ENCODE results near the gene NUP50.

The NUP50 gene

DNA sequence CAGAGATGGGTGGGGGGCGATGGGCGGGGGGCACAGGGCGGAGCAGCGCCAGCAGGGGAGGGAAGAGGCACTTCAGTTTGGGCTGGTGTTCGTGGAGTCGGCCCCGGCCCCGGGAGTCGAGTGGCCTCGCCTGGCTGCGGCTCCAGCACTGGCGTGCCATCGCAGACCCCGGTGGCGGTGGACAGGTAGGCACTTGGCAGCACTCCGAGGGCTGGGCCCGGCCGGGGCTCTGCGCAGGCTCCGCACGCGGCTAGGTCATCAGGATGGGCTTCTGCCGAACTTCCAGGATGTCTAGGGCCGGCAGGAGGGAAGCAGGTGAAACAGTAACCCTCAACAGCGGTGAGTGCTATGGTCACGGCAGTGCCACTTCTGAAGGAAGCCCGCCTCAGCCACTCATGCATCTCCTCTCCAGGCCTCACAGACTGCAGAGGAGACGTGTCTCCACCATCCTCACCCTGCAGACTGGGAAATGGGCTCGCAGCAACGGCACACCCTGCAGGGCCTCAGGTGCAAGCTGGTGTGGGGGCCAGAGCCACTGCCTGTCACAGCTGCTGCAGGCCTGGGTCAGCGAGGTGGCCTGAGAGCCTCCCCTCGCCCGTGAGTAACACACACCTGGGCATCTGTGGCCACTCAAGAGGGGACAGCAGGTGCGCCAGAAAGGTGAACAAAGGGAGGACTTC is 33.3 kb downstream of the NUP50 start:
- Histone ChIP-seq H3K36me3 (peaks cover 80% of the 10 kb centered on the region), H3K4me3 (ENCODE audit: low read depth in 1 of 2, low read length in 1 of 2) (no peak overlapping the region), H3K9me3 (no peaks in the 10 kb centered on the region), H3K4me1 (ENCODE audit: control insufficient read depth in 1 of 2, insufficient read depth in 1 of 2, low read depth in 1 of 2, low read length in 1 of 2) (no peaks in the 10 kb centered on the region), H3K27me3 (no peaks in the 10 kb centered on the region), H3K27ac (no peak overlapping the region)
- TF ChIP-seq, protein P1, sequence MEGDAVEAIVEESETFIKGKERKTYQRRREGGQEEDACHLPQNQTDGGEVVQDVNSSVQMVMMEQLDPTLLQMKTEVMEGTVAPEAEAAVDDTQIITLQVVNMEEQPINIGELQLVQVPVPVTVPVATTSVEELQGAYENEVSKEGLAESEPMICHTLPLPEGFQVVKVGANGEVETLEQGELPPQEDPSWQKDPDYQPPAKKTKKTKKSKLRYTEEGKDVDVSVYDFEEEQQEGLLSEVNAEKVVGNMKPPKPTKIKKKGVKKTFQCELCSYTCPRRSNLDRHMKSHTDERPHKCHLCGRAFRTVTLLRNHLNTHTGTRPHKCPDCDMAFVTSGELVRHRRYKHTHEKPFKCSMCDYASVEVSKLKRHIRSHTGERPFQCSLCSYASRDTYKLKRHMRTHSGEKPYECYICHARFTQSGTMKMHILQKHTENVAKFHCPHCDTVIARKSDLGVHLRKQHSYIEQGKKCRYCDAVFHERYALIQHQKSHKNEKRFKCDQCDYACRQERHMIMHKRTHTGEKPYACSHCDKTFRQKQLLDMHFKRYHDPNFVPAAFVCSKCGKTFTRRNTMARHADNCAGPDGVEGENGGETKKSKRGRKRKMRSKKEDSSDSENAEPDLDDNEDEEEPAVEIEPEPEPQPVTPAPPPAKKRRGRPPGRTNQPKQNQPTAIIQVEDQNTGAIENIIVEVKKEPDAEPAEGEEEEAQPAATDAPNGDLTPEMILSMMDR (IDR thresholded peaks at IDR 0.05): no peak

DNA sequence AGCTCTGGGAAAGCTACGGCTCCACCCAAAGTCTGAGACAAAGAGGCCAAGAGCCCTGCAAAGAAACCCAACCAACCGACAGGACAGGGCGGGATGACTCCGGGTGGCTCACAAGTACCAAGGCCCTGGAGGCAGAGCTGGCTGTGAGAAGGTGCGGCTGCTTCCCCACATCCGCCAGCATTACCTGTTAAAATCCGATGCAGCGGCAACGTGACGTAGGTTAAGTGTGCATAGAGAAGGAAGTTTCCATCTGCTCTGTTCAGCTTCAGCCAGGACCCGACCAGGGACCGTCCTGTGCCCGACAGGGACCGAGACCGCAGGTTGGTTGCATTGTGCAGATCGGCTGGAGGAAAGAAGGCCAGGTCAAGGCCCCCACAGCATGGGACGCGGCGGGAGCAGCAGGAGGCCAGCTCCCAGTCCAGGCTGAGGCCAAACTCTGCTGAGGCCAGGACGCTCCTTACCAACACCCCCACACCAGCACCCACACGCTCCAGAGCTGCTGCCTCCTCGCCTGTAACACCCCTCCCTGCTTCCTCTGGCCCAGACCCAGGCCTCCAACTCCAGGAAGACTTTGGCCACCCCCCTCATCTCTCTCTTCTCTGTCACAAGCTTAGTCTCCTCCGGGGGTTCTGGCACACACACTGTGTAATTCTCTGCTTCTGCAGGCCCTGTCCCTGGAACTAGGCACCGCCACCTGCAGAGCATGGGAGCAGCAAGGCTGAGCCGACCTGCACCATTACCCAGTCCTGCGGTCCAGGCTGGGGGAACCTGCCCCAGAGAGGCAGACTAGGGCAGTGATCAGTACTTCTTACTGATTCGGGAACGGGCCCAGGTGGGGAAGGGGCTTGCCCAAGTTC is 34.1 kb downstream of the NUP50 start:
- TF ChIP-seq, protein P1 (IDR thresholded peaks at IDR 0.05): no peak
- no peak overlapping the region for H3K4me3 ChIP-seq (ENCODE audit: low read depth in 1 of 2, low read length in 1 of 2)
- H3K27ac ChIP-seq: no peak overlapping the region
- no peaks in the 10 kb centered on the region for H3K4me1 ChIP-seq (ENCODE audit: control insufficient read depth in 1 of 2, insufficient read depth in 1 of 2, low read depth in 1 of 2, low read length in 1 of 2)
- peaks cover 88% of the 10 kb centered on the region for H3K36me3 ChIP-seq
- no peaks in the 10 kb centered on the region for H3K9me3 ChIP-seq
- no peaks in the 10 kb centered on the region for H3K27me3 ChIP-seq

DNA sequence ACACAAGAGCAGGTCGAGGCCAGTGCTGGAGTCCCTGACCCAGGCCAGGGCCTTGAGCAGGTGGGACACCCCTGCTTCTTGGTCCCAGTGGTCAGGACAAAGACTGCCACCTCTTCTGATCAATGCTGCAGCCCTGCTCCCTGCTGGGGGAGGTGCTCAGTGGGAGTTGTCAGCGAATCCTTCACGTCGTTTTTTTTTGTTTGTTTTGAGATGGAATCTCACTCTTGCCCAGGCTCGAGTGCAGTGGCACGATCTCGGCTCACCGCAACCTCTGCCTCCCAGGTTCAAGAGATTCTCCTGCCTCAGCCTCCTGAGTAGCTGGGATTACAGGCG is 34.7 kb downstream of the NUP50 start:
- H3K36me3 ChIP-seq: peaks cover 94% of the 10 kb centered on the region

DNA sequence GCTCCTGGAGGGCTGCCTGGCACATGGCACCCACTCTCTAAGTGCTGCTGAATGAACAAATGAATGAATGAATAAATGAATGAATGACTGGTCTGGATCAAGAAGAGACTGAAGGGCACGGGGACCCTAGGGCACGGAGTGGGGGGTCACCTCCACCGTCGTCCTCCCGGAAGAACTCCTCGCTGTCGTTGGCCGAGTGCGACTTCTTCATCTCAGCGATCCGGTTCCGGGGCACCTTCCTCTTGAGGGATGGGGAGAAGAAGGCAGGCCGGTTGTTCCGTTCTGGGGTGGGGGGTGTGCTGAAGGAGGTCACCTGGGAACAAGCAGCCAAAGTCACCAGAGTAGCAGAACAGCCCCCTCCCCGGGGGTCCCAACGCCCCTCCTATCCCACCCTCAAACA is 36.0 kb downstream of the NUP50 start:
- no peaks in the 10 kb centered on the region for H3K9me3 ChIP-seq
- no peak overlapping the region for H3K27ac ChIP-seq
- no peaks in the 10 kb centered on the region for H3K4me1 ChIP-seq (ENCODE audit: control insufficient read depth in 1 of 2, insufficient read depth in 1 of 2, low read depth in 1 of 2, low read length in 1 of 2)
- no peaks in the 10 kb centered on the region for H3K27me3 ChIP-seq
- no peak overlapping the region for H3K4me3 ChIP-seq (ENCODE audit: low read depth in 1 of 2, low read length in 1 of 2)
- H3K36me3 ChIP-seq: peaks cover 100% of the 10 kb centered on the region
- TF ChIP-seq, protein P1 (IDR thresholded peaks at IDR 0.05): no peak

More for the DNA sequence above, 34.7 kb downstream of the NUP50 start:
- H3K4me3 ChIP-seq (ENCODE audit: low read depth in 1 of 2, low read length in 1 of 2): no peak overlapping the region
- H3K27me3 ChIP-seq: no peaks in the 10 kb centered on the region
- H3K9me3 ChIP-seq: no peaks in the 10 kb centered on the region
- no peaks in the 10 kb centered on the region for H3K4me1 ChIP-seq (ENCODE audit: control insufficient read depth in 1 of 2, insufficient read depth in 1 of 2, low read depth in 1 of 2, low read length in 1 of 2)
- TF ChIP-seq, protein P1 (IDR thresholded peaks at IDR 0.05): no peak
- no peak overlapping the region for H3K27ac ChIP-seq

DNA sequence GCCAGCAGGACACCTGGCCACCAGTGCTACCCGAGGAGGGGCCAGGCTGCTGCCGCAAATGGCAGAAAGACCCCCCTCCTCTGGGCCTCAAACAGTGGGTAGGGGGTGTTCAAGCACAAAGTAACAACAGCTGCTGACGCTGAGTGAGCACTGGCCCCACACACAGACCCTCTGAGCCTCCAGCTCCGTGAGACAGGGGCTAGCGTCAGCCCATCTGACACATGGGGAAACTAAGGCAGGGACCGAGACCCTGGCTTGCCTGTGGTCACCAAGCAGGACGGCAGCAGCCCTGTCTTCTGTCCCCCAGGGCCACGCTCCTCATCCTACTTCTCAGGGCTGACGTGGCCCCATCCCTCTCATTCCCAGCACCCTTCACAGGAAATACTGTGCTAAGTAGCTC is 36.5 kb downstream of the NUP50 start:
- no peak overlapping the region for H3K4me3 ChIP-seq (ENCODE audit: low read depth in 1 of 2, low read length in 1 of 2)
- H3K36me3 ChIP-seq: peaks cover 100% of the 10 kb centered on the region
- no peaks in the 10 kb centered on the region for H3K27me3 ChIP-seq
- H3K27ac ChIP-seq: no peak overlapping the region
- H3K4me1 ChIP-seq (ENCODE audit: control insufficient read depth in 1 of 2, insufficient read depth in 1 of 2, low read depth in 1 of 2, low read length in 1 of 2): no peaks in the 10 kb centered on the region
- H3K9me3 ChIP-seq: no peaks in the 10 kb centered on the region
- TF ChIP-seq, protein P1 (IDR thresholded peaks at IDR 0.05): no peak
